Thyroid gland (tissue), 4 donors: ENCODE data around the gene SHROOM4.

ENCODE experiments used
- POLR2A ChIP-seq, 2 donors: fragments of 450-650 bp; IDR thresholded peaks; one replicate each; pipeline ENCODE4 v1.6.1; 2017; ENCODE audit warnings: antibody characterized with exemption in 2 of 2, mild to moderate bottlenecking in 2 of 2, moderate library complexity in 1 of 2
- TF ChIP-seq, protein P1 (sequence below), 6 experiments: fragments of 200-600 bp in 3 of 6; fragments of 450-650 bp in 3 of 6; sonication (generic) in 3 of 6; IDR thresholded peaks; one replicate each; pipeline ENCODE4 v1.5.1; 2016 to 2019; ENCODE audit warnings: antibody characterized with exemption in 6 of 6, mild to moderate bottlenecking in 2 of 6, inconsistent platforms in 1 of 6, moderate library complexity in 1 of 6

DNA sequence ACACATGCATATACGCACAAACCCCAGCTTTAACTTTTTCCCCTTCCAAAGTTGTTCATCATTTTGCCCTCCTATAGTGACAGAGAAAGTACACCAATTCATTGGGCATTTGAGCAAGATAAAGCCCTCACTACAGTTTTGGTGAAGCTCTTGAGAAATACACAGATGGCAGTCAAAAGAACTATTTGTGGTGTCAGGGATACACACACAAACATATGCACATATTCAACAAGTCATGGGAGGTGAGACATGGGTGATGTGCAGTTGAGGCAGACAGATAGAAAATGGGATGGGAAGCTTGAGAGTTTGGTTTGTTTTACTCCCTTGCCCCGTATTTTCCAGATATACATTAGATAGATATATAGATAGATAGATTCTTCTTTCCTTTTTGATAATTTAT lies 11.8 kb upstream of the SHROOM4 start:
- TF ChIP-seq, protein P1, sequence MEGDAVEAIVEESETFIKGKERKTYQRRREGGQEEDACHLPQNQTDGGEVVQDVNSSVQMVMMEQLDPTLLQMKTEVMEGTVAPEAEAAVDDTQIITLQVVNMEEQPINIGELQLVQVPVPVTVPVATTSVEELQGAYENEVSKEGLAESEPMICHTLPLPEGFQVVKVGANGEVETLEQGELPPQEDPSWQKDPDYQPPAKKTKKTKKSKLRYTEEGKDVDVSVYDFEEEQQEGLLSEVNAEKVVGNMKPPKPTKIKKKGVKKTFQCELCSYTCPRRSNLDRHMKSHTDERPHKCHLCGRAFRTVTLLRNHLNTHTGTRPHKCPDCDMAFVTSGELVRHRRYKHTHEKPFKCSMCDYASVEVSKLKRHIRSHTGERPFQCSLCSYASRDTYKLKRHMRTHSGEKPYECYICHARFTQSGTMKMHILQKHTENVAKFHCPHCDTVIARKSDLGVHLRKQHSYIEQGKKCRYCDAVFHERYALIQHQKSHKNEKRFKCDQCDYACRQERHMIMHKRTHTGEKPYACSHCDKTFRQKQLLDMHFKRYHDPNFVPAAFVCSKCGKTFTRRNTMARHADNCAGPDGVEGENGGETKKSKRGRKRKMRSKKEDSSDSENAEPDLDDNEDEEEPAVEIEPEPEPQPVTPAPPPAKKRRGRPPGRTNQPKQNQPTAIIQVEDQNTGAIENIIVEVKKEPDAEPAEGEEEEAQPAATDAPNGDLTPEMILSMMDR (IDR thresholded peaks at IDR 0.05): no peak
- no peak for TF ChIP-seq POLR2A (IDR thresholded peaks at IDR 0.05)
